HG03175 (cell line): Measurements from ENCODE around the gene TMEM38B.
"Not testable (repeated sequence)": the region's sequence is repeated elsewhere in the genome, so short reads cannot be mapped to it uniquely, and the experiment has no call there.

Experiments used
- ATAC-seq: cut with Tn5 transposase; IDR thresholded peaks from one replicate; pipeline ENCODE4 v1.9.1; 2021; ENCODE audit warnings: mild to moderate bottlenecking, moderate library complexity; ENCODE audit not compliant: unreplicated experiment

TMEM38B gene

DNA sequence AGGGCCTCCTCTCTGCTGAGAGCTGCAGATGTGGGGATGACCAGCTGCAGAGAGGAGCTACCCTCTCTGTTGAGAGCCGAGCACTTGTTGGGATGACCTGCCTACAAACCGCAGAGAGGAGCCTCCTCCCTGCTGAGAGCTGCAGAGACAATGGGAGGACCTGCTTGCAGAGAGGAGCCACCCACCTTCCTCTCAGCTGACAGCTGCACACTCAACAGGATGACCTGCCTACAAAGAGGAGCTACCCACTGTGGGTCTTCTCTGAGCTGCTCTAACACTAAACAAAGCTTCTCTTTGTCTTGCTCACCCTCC is 19.6 kb downstream of the TMEM38B start:
- ATAC-seq: no peak

DNA sequence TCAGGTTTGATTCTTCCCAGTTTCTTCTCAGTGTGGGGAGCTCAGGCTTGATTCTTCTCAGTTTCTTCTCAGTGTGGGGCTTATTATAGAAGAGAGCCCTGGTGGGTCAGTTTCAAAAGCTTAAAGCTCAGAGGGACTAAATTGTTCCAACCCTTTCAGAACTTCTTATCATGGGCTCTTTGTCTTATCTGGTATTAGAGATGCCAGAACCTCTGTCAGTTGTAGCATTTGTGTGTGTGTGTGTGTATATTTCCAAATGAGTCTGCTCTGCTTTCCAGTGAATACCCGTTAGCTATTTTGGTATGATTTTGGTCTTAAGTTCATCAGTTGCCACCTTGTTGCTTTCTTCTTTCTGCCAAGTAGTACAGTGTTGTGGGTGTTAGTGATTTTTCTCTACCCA is 21.8 kb downstream of the TMEM38B start:
- ATAC-seq: no peak

DNA sequence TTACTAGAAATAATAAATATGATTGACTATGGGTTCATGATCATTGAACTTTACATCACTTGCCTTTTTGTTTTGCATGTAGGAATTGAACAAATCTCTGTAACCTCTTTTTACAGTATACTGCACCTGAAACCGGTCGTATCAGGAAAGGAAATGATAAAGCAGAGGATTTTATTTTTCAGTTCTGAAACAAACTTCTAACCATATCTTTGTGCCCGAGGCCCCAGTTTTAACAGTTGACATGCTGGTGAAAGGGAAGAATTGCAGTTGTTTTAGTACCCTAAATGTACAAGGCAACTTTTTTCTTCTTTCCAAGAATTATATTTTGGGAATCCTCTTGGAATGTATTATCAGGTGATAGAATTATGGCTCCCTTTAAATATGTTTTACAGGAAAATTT is 27.8 kb downstream of the TMEM38B start:
- no peak for ATAC-seq

DNA sequence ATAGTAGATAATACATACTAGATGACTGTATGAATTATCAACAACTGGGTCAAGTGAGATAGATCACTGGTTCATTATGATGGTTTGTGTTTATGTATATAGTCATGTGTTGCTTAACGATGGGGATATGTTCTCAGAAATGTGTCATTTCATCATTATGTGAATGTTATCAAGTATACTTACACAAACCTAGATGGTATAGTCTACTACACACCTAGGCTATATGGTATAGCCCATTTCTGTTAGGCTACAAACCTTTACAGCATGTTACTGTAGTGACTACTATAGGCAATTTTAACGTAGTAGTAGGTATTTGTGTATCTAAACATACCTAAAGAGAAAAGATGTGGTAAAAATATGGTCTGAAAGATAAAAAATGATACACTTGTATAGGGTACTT is 31.0 kb downstream of the TMEM38B start:
- ATAC-seq: no peak

DNA sequence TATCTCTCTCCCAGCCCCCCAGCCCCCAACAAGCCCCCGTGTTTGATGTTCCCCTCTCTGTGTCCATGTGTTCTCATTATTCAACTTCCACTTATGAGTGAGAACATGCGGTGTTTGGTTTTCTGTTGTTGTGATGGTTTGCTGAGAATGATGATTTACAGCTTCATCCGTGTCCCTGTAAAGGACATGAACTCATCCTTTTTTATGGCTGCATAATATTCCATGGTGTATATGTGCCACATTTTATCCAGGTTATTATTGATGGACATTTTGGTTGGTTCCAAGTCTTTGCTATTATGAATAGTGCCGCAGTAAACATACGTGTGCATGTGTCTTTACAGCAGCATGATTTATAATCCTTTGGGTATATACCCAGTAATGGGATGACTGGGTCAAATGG is 33.9 kb downstream of the TMEM38B start:
- ATAC-seq: not testable (repeated sequence)

DNA sequence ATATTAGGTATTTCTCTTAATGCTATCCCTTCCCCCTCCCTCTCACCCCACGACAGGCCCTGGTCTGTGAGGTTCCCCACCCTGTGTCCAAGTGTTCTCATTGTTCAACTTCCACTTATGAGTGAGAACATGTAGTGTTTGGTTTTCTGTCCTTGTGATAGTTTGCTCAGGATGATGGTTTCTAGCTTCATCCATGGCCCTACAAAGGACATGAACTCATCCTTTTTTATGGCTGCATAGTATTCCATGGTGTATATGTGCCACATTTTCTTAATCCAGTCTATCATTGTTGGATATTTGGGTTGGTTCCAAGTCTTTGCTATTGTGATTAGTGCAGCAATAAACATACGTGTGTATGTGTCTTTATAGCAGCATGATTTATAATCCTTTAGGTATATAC is 37.1 kb downstream of the TMEM38B start:
- ATAC-seq: not testable (repeated sequence)

DNA sequence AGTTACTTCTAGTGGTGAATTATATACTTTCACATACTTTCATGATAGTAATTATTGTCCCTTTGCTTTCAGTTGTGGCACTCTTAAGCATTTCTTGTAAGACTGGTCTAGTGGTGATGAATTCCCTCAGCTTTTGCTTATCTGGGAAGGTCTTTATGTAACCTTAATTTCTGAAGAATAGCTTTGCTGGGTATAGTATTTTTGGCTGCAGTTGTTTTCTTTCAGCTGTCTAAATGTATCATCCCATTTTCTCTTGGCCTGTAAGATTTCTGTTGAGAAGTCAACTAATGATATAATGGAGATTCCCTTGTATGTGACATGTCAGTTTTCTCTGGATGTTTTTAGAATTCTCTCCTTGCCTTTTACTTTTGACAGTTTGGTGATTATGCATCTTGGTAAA is 41.0 kb downstream of the TMEM38B start:
- no peak for ATAC-seq

DNA sequence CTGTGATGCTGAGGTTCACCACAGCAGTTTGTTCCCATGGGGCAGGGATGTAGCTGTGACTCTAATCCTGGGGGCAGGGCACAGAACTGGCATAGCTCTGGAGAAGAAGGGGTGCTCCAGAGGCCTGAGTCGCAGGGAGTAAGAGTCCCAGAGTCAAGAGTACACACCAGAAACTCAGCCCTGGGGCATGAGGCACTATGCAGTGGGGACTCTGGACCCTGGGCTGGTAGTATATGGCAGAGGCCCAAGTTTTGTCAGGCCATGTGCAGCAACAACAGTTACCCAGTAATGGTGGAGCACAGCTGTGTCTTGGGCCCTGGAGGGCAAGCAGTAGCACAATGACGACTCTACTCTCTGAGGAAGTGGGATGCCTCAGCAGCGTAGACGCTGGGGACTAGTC is 42.9 kb downstream of the TMEM38B start:
- no peak for ATAC-seq

DNA sequence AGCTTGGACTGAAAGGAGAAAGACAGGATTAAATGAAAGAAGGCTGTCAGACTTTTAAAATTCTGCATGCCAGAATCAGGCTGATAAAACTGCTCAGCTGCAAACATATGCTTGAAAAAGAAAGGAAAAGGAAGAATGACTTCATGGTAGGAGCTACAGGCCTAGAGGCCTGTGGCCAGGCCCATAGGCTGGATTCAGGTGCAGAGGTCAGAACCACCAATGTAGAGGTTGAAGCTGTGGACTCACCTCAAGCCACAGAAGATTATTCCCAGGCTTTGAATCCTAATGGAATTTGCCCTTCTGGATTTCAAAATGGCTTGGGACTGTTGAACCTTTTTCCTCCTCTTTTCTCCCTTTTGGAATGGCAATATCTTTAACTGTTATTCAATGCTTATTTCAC is 47.7 kb downstream of the TMEM38B start:
- no peak for ATAC-seq

DNA sequence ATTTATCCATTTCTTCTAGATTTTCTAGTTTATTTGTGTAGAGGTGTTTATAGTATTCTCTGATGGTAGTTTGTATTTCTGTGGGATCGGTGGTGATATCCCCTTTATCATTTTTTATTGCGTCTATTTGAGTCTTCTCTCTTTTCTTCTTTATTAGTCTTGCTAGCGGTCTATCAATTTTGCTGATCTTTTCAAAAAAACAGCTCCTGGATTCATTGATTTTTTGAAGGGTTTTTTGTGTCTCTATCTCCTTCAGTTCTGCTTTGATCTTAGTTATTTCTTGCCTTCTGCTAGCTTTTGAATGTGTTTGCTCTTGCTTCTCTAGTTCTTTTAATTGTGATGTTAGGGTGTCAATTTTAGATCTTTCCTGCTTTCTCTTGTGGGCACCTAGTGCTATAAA is 53.0 kb downstream of the TMEM38B start:
- ATAC-seq: not testable (repeated sequence)

DNA sequence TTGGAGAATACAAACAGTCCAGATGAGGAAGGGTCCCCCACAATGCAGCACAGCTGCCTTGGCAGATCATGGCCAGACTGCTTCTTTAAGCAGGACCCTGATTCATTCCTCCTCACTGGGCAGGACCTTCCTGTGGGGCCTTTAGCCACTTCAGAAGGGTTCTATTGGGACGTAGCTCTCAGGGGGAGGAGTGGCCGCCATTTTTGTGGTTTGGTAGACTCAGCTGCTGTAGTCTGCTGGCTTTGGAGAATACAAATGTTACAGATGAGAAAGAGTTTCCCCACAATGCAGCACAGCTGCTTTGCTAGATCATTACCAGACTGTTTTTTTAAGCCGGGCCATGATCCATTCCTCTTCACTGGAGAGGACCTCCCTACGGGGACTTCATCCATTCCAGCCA is 57.4 kb downstream of the TMEM38B start:
- ATAC-seq: no peak

DNA sequence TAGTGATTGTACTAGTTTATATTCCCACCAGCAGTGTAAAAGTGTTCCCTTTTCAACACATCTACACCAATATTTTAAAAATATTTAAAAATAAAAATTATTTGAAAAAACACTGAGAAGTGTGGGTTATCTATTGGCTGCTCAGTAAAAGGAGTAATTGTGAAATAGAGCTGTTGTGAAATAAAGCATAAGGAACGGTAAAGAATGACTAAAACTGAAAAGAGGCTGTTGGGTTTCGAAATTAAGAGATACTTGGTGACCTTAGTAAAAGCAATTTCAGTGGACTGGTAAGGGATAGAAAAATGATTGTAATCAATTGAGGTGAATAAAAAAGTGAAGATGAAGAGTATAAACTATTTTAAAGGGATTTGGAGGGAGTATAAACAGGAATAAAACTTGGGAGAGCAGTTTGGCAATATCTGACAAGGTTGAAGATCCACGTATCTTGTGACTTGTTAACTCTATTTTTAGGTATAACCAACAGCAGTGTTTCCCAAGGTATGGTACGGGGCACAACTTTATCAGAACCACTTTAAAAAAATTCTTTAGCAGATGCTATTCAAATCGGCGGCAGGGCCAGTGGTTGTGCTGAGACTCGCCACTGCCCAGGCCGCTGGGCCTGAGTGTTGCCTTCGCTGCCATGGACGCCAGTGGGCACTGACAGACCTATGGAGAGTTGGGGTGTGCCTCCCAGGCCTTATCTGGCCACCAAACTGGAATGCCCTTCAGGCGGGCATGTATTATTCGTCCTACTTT is 63.3 kb downstream of the TMEM38B start:
- no peak for ATAC-seq

DNA sequence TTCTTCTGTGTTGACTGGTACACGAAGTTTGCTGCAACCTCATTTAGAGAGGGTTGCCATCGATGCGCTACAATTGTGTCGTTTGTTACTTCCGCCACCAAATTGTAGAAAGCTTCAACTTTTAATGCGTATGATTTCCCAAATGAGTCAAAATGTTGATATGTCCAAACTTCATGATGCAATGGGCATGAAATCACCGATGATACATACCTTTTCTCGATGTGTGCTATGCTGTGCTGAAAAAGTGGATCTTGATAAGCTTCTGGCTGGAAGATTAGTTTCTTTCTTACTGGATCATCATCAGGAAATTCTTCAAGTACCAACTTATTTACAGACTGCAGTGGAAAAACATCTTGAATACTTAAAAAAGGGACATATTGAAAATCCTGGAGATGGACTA is 65.7 kb downstream of the TMEM38B start:
- ATAC-seq: no peak

DNA sequence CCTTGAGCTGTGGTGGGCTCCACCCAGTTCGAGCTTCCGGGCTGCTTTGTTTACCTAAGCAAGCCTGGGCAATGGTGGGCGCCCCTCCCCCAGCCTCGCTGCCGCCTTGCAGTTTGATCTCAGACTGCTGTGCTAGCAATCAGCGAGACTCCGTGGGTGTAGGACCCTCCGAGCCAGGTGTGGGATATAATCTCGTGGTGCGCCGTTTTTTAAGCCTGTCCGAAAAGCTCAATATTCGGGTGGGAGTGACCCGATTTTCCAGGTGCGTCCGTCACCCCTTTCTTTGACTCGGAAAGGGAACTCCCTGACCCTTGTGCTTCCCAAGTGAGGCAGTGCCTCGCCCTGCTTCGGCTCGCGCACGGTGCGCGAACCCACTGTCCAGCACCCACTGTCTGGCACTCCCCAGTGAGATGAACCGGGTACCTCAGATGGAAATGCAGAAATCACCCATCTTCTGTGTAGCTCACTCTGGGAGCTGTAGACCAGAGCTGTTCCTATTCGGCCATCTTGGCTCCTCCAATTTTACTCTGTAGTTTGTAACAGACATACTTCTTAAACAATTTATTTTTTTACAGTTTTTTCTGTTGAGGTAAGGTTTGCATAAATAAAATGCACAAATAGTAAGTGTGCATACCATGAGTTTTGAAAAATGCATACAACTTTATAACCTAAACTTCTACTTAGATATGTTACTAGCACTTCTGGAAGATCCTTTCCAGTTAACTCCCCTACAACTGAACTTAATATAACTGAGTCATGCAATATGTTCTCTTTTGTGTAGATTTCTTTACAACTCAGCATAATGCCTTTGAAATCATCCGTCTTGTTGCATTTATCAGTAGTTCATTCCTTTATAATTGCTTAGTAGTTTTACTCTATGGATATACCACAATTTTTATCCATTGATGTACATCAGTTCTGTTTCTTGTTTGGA is 88.5 kb downstream of the TMEM38B start:
- ATAC-seq: not testable (repeated sequence)

DNA sequence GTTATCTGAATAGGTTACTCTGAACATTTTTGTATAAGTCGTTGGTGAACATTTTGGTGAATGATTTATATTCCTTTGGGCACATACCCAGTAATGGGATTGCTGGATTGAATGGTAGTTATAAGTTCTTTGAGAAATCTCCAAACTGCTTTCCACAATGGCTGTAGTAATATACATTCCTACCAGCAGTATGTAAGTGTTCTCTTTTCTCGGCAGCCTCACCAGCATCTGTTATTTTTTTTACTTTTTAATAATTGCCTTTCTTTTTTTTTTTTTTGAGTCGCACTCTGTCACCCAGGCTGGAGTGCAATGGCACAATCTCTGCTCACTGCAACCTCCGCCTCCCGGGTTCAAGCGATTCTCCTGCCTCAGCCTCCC is 89.1 kb downstream of the TMEM38B start:
- not testable (repeated sequence) for ATAC-seq

DNA sequence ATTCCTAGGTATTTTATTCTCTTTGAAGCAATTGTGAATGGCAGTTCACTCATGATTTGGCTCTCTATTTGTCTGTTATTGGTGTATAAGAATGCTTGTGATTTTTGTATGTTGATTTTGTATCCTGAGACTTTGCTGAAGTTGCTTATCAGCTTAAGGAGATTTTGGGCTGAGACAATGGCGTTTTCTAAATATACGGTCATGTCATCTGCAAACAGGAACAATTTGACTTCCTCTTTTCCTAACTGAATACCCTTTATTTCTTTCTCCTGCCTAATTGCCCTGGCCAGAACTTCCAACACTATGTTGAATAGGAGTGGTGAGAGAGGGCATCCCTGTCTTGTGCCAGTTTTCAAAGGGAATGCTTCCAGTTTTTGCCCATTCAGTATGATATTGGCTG is 92.5 kb downstream of the TMEM38B start:
- not testable (repeated sequence) for ATAC-seq

DNA sequence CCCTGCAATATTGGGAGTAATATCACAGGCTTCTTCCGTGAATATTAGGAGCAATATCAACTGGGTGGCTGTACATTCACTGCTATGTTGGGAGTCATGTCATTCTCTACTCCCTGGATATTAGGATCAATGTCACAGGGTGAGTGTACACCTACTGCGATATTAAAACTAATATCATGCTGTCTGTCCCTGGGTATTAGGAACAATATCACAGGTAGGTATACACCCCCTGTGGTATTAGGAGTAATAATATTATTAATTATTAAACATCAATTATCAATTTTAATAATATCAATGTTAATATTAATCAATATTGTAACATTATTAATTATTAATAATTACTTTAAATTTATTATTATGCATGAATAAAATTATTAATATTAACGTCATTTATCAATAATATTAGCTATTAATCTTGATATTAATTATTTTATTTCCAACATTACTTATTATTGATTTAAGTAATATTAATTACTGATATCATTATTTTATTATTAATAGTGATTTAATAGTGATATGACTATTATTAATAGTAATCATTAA is 121.9 kb downstream of the TMEM38B start:
- no peak for ATAC-seq

DNA sequence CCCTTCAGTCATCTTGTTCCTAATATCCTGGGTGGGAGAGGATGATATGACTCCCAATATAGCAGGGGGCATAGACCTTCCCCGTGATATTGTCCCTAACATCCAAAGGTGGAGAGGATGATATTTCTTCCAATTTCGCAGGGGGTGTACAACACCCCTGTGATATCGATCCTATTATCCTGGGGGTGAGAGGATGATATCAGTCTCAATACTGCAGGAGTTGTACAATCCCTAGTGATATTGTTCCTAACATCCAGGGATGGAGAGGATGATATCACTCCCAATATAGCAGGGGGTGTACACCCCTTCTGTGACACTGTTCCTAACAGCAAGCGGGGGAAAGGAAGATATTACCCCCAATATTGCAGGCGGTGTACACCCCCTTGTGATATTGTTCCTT is 122.6 kb downstream of the TMEM38B start:
- no peak for ATAC-seq

DNA sequence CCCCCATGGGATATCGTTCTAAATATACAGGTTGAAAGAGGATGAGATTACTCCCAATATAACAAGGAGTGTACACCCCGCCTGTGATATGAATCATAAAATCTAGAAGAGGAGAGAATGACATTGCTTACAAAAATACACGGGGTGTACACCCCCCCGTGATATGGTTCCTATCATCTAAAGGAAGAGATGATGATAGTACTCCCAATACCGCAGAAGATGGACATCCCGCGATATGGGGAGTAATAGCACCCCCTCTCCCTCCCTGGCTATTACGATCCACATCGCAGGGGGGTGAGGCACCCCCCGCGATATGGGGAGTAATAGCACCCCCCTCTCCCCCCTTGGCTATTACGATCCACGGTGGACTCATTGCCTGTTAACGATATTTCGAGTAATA is 124.6 kb downstream of the TMEM38B start:
- ATAC-seq: no peak

DNA sequence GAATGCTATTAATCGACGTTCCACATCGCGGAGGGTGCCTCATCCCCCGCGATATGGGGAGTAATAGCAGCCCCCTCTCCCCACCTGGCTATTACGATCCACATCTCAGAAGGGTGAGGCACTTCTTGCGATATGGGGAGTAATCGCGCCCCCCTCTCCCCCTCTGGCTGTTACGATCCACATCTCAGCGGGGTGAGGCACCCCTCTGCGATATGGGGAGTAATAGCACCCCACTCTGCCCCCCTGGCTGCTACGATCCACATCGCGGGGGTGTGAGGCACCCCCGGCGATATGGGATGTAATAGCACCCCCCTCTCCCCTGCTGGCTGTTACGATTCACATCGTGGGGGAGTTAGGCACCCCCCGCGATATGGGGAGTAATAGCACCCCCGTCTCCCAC is 128.5 kb downstream of the TMEM38B start:
- no peak for ATAC-seq
